Tibial nerve (tissue), 4 donors: ENCODE measurements around the gene PAMR1.

Experiments used
- EP300 ChIP-seq, 2 donors: sonication (generic); formaldehyde crosslinking; IDR thresholded peaks; one replicate each; pipeline ENCODE4 v1.6.1; 2017; ENCODE audit warnings: antibody characterized with exemption in 2 of 2, mild to moderate bottlenecking in 1 of 2
- TF ChIP-seq, protein P1 (sequence below), 5 experiments: fragments of 200-600 bp in 3 of 5; fragments of 450-650 bp in 2 of 5; sonication (generic) in 3 of 5; IDR thresholded peaks; one replicate each; pipeline ENCODE4 v1.5.1; 2016 to 2019; ENCODE audit warnings: antibody characterized with exemption in 5 of 5, mild to moderate bottlenecking in 3 of 5, moderate library complexity in 2 of 5

DNA sequence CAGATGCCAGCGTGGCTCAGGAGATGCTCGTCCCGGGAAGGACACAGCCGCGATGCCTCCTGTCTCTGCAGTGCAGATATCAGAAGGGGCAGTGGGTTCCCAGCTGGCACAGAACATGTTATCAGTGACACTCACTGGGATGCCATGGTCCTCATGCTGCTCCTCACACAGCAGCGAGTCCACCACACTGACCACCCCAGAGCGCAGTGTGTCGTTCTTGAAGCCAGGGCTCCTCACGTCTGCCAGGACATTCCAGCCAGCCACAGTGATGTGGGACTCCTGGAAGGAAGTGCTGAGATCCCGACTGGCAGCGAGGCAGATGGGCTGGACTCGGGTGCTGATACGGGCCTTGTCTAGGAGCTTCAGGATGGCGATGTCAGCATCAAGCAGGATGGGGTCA, 93.0 kb downstream of the PAMR1 start:
- TF ChIP-seq, protein P1, sequence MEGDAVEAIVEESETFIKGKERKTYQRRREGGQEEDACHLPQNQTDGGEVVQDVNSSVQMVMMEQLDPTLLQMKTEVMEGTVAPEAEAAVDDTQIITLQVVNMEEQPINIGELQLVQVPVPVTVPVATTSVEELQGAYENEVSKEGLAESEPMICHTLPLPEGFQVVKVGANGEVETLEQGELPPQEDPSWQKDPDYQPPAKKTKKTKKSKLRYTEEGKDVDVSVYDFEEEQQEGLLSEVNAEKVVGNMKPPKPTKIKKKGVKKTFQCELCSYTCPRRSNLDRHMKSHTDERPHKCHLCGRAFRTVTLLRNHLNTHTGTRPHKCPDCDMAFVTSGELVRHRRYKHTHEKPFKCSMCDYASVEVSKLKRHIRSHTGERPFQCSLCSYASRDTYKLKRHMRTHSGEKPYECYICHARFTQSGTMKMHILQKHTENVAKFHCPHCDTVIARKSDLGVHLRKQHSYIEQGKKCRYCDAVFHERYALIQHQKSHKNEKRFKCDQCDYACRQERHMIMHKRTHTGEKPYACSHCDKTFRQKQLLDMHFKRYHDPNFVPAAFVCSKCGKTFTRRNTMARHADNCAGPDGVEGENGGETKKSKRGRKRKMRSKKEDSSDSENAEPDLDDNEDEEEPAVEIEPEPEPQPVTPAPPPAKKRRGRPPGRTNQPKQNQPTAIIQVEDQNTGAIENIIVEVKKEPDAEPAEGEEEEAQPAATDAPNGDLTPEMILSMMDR (IDR thresholded peaks at IDR 0.05), result no peak
- no peak for TF ChIP-seq EP300 (IDR thresholded peaks at IDR 0.05)
